ENCODE measurements around the gene LZTS2. TPM values are rescaled to one million over a fixed set of nuclear protein-coding genes. Genes with fewer than 3 reads are reported as not detected.

LZTS2 gene
- polyA plus RNA-seq, 12 donors, result 39.6 to 66.4 (median 47.8) TPM; not detected in 1

DNA sequence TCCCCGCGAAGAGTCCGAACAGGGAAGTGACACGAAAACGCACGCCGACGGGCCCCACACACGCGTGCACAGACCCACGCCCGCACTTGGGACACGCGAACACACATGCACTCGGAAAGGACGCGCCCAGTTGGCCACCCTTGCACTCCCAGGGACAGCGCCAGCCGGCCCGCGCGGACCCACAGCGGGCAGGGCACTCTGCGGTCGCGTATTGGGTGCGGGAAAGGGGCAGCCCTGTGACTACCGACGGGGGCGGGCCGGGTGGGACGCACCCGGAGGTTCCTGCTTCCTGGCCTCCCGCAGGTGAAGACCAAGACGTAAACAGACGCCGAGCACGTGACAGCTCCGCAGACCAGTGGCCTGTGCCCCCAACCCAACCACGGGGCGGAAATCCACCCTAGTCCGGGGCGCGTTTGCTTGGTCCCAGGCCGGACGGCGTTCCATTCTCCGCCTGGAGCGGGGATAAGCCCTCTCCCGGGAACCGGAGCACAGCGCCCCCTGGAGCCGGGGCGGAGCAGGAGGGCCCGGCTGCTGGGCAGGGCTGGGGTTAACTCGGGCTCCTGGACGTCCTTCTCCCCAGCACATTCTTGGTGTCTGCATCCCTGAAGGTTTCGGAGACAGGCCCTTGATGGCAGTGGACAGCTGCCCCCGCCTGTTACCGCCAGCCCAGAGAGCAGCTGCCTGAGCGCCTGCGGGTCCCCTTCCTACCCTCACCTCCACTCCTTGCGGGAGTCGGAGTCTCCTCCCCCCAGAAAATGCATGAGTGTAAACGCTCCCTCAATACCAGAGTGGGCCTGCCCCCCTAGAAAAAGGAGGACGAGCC is 2.0 kb upstream of the LZTS2 start:
- DNase-seq, result peak; percentile 41

DNA sequence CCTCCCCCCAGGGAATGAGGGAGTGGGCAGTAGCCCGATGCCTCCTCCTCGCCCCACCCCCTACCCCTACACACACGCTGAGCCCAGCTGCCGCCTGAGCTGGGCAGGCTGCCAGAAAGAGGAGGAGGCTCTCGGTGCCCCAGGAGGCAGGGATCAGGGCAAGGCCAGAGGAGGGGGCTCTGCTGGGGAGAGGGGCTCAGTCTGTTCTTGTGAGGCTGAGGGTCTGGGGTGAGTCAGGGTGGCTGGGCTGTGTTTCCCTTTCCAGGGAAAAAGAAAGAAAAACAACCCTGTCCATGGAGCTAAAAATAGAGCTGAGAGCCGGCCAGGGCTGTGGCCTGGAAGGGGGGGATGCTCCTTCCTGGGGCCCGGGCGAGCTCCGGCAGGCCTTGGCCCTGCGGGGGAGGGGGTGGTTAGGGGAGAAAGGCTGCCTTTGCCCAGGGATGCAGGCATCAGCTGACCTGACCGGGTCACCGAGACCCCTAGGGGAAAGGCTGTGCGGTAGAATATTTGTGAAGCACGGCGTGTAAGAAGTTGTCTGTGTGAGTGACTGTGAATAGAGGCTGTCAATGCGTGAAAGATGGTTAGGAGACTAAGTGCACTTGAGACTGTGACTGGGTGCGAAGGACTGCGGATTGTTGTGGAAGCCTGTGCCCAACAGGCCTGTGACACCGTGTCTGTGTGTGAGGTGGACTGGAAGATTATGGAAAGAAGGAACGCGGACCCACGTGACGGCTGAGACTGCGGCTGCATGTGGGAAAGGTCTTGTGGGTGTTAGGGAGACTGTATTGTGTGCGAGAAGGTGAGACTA is 1.2 kb upstream of the LZTS2 start:
- DNase-seq, result peak; percentile 90

DNA sequence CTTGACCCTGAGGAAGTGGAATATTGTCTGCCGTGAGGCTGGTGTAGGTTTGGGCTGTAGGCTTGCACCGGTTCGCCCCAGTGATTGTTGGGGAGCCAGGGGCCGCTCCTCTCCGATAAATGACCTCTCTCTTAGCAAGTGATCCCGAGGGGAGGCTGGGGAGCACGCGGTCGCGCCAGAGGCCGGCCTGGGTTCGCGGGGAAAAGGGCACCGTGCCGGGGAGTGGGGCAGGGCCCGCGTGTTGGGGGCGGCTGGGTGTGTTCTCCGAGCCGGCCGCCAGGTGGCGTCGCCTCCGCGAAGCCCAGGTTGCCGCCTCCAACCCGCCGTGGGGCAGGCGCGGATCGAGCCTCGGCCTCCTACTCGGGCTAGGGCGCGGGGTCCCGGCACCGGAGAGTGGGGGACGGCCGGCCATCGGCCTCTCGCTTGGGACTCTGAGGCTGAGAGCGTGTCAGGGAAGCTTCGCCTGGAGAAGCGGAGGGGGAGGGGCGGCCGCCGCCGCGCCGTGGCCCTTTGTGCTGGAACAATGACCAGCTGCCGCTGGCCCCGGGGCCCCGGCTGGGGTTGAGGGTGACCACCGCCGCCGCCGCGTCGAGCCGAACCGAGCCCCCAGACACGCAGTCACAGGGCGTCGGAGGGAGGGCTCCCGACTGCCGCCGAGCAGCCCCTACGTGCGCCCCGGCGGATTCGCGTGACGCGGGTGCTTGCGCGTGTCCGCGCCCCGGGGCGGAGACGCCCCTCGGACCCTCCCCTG is 442 bp upstream of the LZTS2 start:
- peak; percentile 84 for DNase-seq

DNA sequence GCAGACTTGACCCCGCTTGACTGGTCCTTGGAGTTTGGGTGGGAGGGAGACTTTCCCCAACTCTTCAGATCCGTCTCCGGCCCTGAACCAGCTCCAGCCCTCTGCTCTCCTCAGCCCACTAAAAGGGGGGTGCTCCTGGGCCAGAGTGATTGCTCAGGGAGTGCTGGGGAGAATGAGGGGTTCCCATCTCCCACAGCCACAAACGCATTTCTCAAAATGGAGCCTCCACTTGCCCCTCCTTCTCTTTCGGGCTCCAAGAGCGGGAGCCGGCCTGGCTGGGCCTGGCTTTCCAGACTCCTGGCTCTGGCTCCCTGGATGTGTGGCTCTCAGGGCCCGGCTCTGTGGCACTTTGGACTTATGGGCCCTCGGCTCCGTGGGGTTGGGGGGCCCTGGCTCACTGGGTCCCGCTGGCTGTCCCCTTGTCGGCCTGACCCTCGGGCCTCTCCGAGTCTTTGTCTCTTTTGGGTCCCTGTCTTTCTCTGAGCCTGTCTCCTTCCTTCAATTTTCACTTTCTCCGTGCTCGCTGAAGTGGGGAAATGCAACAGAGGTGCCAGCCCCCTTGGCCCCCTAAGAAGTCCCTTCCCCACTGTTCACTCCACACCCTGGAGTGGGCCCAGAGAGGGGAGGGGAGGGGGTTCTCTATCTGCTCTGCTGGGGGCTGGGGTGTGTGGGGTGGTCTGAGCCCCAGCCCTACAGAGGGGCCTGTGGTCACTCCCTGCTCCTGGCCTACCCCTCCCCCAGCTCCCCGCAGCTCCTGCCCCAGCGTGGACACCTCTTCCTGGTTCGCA is 713 bp downstream of the LZTS2 start:
- peak; percentile 56 for DNase-seq

DNA sequence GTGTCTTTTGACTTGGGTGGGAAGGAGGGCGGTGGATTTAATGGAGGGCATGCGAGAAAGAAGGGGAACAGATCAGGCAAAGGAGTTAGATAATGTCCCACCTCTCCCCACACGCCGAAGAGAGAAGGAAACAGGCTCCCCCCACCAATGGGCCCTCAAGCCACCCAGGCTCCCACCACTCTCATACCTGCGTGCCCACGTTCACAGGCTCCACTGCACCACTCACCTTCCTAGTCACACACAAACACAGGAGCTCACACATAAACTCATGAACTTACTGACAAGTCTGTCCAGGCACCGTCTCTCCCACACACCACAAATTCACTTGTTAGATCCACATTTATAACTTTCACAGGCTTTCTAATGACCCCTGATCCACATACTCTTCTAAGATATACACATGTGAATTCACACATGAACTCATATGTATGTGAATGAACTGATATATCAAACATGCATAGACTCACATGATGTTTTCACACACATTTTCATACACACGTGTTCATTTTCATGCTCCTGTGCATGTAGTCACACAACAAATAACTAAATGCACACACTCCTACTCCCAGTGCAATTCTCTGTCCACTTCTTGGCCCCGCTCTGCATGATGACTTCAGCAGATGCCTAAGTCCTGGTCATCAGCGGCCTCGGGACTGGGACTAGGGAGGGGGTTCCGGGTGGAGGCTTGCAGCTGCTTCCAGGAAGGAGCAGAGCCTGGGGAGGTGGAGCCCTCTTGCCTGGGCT is 1.5 kb downstream of the LZTS2 start:
- peak; percentile 92 for DNase-seq

DNA sequence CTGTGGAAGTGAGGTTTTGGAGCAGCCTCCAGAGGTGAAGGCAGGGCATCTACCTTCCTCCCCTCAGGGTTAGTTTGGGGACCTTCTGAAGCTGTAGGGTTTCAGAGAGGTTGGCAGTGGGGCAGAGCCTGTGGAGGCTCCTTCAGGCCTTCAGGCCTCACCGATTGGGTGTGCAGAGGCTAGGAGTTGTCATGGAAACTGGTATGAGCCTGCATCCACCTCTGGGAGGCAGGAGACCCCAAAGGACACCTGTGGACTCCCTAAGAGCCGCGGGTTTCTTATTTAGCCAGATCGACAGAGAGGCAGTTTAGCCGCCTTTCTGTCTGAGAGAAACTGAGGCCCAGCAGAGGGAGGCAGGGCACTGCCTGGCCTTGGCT is 2.0 kb downstream of the LZTS2 start:
- DNase-seq, result no peak

DNA sequence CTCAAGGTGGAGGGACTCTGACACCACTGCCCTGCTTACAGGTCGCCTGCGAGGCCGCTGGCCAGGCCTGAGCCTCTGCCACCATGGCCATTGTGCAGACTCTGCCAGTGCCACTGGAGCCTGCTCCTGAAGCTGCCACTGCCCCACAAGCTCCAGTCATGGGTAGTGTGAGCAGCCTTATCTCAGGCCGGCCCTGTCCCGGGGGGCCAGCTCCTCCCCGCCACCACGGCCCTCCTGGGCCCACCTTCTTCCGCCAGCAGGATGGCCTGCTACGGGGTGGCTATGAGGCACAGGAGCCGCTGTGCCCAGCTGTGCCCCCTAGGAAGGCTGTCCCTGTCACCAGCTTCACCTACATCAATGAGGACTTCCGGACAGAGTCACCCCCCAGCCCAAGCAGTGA is 2.8 kb downstream of the LZTS2 start:
- no peak for DNase-seq

DNA sequence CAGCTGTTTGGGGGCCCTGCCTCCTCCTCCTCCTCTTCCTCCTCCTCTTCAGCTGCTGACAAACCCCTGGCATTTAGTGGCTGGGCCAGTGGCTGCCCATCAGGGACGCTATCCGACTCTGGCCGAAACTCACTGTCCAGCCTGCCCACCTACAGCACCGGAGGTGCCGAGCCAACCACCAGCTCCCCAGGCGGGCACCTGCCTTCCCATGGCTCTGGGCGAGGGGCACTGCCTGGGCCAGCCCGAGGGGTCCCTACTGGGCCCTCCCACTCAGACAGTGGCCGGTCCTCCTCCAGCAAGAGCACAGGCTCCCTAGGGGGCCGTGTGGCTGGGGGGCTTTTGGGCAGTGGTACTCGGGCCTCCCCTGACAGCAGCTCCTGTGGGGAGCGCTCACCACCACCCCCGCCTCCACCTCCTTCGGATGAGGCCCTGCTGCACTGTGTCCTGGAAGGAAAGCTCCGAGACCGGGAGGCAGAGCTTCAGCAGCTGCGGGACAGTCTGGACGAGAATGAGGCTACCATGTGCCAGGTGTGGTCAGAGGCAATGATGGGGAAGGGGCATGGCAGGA is 4.1 kb downstream of the LZTS2 start:
- no peak for DNase-seq

DNA sequence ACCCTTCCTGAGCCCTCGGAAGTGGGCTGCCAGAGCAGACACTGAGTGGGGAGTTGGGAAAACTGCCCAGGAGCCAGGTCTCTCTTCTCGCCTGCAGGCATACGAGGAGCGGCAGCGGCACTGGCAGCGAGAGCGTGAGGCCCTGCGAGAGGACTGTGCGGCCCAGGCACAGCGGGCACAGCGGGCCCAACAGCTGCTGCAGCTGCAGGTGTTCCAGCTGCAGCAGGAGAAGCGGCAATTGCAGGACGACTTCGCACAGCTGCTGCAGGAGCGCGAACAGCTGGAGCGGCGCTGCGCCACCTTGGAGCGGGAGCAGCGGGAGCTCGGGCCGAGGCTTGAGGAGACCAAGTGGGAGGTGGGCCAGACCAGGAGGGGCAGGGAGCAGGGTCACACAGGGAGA is 5.8 kb downstream of the LZTS2 start:
- no peak for DNase-seq

DNA sequence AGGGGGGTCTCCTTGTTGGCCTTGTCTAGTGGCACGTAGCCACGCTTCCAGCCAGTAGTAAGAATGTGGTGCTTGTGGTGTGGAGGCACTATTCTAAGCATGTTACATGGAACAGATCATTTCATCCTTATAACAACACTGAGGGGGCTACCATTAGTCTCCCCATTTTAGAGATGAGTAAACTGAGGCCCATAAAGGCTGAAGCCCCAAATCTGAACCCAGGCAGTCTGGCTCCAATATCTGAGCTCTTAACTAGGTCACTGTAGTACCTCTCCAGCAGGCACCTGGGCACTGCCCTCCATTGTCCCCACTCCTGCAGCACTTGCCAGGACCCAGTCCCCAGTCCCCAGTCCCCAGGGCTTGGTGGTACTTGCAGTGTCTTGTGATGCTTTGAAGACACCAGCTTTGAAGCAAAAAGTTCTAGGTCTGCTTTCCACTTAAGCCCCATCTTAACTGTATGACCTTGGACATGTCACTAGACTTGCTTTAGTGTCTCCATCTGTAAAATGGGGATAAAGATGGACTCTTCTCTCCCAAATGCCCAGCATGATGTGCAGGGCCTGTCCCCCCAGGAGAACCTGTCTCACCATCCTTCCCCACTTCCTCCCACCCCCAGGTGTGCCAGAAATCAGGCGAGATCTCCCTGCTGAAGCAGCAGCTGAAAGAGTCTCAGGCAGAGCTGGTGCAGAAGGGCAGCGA is 6.4 kb downstream of the LZTS2 start:
- no peak for DNase-seq

DNA sequence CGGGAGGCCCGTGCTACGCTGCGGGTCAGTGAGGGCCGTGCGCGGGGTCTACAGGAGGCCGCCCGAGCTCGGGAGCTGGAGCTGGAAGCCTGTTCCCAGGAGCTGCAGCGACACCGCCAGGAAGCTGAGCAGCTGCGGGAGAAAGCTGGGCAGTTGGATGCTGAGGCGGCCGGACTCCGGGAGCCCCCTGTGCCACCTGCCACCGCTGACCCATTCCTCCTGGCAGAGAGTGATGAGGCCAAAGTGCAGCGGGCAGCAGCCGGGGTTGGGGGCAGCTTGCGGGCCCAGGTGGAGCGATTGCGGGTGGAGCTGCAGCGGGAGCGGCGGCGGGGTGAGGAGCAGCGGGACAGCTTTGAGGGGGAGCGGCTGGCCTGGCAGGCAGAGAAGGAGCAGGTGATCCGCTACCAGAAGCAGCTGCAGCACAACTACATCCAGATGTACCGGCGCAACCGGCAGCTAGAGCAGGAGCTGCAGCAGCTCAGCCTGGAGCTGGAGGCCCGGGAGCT is 7.0 kb downstream of the LZTS2 start:
- DNase-seq, result peak; percentile 65

DNA sequence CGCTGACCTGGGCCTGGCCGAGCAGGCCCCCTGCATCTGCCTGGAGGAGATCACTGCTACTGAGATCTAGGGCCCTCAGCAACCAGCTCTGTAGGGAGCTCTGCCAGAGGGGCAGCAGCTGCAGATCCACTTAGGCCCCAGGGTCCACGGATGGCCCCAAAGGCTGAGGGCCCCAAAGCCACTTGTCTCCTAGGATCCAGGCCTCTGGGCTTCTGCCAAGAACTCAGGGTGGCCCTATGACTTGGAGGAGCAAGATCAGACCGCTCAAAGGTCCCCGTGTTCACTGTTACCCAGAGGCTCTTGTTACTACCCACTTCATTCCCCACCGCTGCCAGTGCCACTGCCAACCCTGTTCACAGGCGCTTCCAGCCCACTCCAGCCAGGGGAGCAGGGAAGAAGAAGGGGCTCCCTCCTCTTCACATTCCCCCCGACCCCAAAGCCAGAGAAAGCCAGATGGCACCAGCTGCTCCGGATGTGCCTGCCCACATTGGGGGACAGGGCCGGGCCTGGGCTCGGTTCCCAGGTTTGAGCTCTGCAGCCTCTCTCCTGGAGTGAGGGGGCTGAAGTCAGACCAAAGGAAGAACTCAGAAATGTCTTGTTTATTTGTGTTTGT is 7.6 kb downstream of the LZTS2 start:
- no peak for DNase-seq

DNA sequence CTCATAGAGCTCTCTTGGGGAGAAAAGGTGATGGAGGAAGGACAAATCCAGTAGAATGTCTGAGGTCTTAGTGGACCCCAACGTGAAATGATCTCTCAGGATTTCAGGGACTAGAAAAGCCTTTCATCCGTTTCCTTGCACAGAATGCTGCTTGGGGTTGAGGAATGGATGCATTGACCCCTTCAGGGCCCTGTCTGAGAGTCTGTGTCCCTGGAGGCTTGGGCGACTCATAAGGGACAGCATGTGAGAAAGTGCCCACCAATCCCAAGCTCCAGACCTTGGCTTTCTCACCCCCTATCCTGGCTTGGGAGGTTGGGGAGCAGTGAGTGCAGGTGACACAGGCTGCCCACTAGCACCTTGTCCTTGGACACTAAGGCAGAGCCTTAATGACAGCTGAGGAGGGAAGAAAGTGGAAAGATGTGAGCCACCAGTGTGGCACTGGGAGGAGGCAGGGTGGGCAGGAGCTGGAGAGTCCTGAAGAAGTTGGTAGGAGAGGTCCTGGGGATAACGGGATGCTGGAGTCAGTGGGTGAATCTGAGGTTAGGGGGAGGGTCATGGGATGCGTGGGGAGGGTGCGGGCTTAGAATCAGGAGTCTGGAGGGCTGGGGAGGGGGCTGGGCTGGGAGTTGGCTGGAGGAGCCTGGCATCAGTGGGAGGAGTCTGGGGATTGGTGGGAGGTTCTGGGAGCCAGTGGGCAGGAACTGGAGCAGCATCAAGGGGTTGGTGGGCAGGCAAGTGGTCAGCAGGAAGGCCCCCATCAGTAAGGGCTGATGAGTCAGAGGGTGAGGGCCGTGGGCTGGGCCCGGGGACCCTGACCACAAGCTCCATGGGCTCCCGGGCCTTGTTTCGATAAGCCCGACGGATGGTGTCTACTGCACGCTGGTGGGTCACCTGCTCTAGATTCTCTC is 8.6 kb downstream of the LZTS2 start:
- no peak for DNase-seq

DNA sequence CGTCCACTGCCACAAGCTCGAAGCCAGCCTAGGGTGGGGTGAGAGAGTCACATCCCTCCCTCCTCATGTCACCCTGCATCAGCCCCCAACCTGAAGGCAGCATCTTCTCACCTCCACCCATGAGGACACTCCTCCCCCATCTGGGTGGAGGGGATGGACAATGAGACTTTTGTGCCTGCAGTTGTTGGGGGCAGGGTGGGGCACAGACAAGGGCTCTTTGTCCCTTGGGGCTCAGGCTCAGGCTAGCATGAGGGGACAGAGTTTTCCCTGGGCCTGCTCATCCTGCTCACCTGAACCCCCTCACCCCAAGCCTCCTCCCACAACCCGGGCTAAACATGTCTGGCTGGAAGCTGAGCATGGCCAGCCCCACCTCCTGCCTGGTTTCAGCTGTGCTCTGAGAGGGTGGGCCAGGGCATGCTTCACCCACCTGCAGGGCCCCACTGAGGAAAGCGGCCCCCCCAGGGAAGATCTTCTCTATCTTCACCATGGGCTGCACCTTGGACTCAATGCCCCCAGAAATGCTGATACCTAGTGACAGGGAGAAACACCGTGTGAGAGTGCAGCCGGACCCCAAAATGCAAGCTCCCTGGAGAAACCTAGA is 9.3 kb downstream of the LZTS2 start:
- DNase-seq, result no peak

DNA sequence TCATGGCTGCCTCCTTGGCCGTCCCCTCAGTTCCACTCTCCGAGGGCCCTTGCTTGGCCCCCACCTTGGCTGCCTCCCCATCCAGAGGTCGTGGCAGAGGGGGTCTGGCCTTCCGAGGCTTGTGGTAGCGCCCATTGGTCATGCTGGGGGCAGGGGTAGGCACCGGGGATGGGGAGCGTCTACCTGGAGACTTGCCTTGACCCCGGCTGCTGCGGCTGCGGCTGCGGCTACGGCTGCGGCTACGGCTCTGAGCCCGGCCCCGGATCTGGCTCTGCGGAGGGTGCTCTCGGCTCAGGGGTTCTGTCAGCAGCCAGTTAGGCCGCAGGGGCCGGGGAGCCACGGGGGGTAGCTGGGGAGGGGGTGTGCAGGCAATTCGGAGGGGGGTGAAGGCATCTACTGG is 10.7 kb downstream of the LZTS2 start:
- DNase-seq, result no peak

DNA sequence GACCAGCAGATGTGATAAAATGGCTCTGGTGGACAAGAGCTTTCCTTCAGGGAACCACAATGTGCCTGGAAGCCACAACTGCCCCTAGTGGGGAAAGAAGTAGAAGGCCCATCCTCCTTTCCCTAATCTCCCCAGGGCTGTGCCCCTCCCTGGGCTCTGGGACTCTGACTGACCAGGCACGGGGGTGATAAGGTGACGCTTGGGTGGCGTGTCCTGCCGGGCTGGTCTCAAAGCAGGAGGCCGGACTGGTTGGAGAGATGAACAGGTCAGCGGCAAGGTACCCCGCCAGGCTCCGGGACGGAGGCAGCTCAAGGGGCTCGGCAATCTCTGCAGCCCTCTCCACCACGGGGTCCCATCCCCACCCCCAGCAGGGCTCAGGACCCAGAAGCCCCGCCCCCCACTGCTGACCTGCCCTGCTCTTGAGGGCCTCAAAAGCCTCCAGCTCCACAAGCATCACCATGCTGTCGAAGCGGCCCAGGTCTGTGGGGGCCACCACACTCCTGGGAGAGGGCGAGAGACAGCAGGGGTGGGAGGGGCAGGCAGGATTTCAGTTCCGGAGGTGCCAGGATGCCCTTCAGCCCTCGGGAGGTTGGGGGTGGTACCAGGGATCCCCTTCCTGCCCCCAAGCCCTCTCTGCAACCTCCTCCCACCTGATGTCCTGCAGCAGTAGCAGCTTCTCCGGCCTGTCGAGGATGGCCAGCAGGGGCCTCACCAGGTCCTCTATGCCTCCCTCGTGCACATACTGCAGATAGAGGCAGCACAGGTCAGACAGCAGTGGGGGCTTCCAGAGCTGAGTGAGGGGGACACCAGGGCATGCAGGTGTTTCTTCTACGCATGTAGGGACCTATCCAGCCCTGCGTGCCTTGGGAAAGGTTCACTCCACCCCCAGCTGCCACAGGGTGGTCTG is 12.2 kb downstream of the LZTS2 start:
- no peak for DNase-seq
